H1 (cell line): ENCODE measurements around the gene REM2. TPM values are rescaled to one million over a fixed set of nuclear protein-coding genes. Genes with fewer than 3 reads are reported as not detected.

Experiments used
- HDAC6 ChIP-seq: IDR thresholded peaks from one replicate; pipeline ENCODE4 v1.7.1; 2012; ENCODE audit warnings: low read depth, mild to moderate bottlenecking, inconsistent platforms, low read length, moderate library complexity
- polyA plus RNA-seq, 7 experiments: library from polyadenylated mRNA; depleted of rRNA in 3 of 7; stranded (reverse) in 5 of 7; unstranded in 2 of 7; fragments of >200 nt in 5 of 7; fragments of 200-250 nt in 2 of 7; gene quantifications; 1 replicate in 5 of 7; 2 replicates in 1 of 7; 4 replicates in 1 of 7; pipeline versions ENCODE4 v1.2.1 to v1.2.3, GENCODE V29; 2011 to 2013; ENCODE audit warnings: missing spikeins in 2 of 7, mixed read lengths in 2 of 7
- total RNA-seq: library from RNA; stranded (reverse); fragmentation: NEBNext Ultra II Directional; extraction: Animal tissue kit (Norgen Biotek cat#: 25700); gene quantifications from 2 replicates; pipeline ENCODE4 v1.2.1, GENCODE V29; 2021

REM2 gene
- total and polyA plus RNA-seq, 2 of the 8 experiments (the other 6 are each of a cell fraction or from before 2014, with no cell fraction given) = 1.00 to 1.1 TPM

DNA sequence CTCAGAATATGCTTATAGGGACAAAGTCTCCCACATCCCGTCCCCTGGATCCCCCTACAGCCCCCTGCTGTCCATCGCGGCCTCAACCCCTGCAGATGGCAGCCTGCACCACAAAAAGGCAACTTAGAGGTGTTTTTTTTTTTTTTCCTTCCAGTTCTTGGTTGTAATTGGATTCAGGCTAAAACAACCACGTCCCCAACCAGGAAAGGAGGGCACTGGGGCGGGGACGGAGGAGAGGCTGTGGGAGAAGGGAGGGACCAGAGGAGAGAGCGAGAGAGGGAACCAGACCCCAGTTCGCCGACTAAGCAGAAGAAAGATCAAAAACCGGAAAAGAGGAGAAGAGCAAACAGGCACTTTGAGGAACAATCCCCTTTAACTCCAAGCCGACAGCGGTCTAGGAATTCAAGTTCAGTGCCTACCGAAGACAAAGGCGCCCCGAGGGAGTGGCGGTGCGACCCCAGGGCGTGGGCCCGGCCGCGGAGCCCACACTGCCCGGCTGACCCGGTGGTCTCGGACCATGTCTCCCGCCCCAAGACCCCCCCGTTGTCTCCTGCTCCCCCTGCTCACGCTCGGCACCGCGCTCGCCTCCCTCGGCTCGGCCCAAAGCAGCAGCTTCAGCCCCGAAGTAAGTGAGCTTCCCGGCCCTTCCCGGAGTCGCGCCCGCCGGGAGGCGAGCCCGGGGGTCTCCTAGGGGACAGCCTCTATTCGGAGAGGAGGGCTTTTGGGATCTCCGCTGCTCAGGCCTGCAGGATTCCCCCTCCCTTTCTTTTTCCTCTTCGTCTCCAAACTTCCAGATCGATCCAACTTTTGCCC, 46.5 kb upstream of the REM2 start, which contains the start of gene MMP14 (continued):
- no peak for TF ChIP-seq HDAC6
